IMR-90 (cell line): ENCODE data around the gene PLEKHH1. TPM values are rescaled to one million over a fixed set of nuclear protein-coding genes. Genes with fewer than 3 reads are reported as not detected.

Experiments
- ATAC-seq: fragments of 200-7000 bp; cut with Tn5 transposase; 2 replicates; pipeline ENCODE4 v1.9.1; 2020; ENCODE audit warnings: low read depth, mild to moderate bottlenecking, moderate library complexity
- BruUV-seq: library from RNA; stranded (reverse); fragments of 400-500 nt; replicated peaks from 2 replicates; lab custom pipeline; 2021; lab: Mats Ljungman, UMichigan
- CTCF ChIA-PET: fragments of 300-600 bp; formaldehyde crosslinking; extraction: SDS; loops from one replicate; lab custom pipeline; 2021; ENCODE audit warnings: antibody characterized with exemption; lab: Yijun Ruan, JAX
- POLR2A ChIA-PET: fragments of 300-600 bp; sonication (Branson Sonifier 250); formaldehyde crosslinking; loops from one replicate; lab custom pipeline; 2022; ENCODE audit warnings: antibody characterized with exemption; ENCODE audit not compliant: unreplicated experiment; lab: Charles Lee
- DNase-seq: peaks from one replicate; pipeline ENCODE4 v3.0.0; 2013
- H2AFZ ChIP-seq: replicated peaks from 2 replicates; pipeline ENCODE3; 2013; ENCODE audit warnings: low read length, mild to moderate bottlenecking; ENCODE audit not compliant: poor library complexity
- H2AK5ac ChIP-seq: 2 replicates; pipeline ENCODE4 v1.6.1; 2013; ENCODE audit warnings: low read depth, low read length, inconsistent platforms
- H2AK9ac ChIP-seq: replicated peaks from 2 replicates; pipeline ENCODE3; 2013; ENCODE audit warnings: mild to moderate bottlenecking, low read depth, low read length, moderate library complexity; ENCODE audit not compliant: poor library complexity
- H2BK120ac ChIP-seq: 2 replicates; pipeline ENCODE4 v1.6.1; 2013; ENCODE audit warnings: low read depth, low read length, inconsistent platforms
- H2BK15ac ChIP-seq: 3 replicates; pipeline ENCODE4 v1.6.1; 2013; ENCODE audit warnings: low read depth, low read length, inconsistent platforms
- H2BK20ac ChIP-seq: 2 replicates; pipeline ENCODE4 v1.6.1; 2013; ENCODE audit warnings: low read depth, mild to moderate bottlenecking, inconsistent platforms, low read length, moderate library complexity
- H2BK5ac ChIP-seq: 2 replicates; pipeline ENCODE4 v1.6.1; 2013; ENCODE audit warnings: mild to moderate bottlenecking, low read depth, low read length, inconsistent platforms; ENCODE audit not compliant: poor library complexity, severe bottlenecking
- H3K14ac ChIP-seq: replicated peaks from 2 replicates; pipeline ENCODE4 v1.6.1; 2013; ENCODE audit warnings: low read depth, low read length, inconsistent platforms
- H3K18ac ChIP-seq: 2 replicates; pipeline ENCODE4 v1.6.1; 2013; ENCODE audit warnings: low read depth, low read length, control low read depth
- H3K23ac ChIP-seq: 2 replicates; pipeline ENCODE4 v1.6.1; 2013; ENCODE audit warnings: low read depth, low read length, inconsistent platforms
- H3K27ac ChIP-seq: 2 replicates; pipeline ENCODE4 v1.5.1; 2013; ENCODE audit warnings: mild to moderate bottlenecking, control low read depth, low read length; ENCODE audit not compliant: insufficient read depth
- H3K27me3 ChIP-seq: 2 replicates; pipeline ENCODE4 v1.6.1; 2013; ENCODE audit warnings: low read length; ENCODE audit not compliant: control insufficient read depth, insufficient read depth
- H3K36me3 ChIP-seq: 2 replicates; pipeline ENCODE4 v1.6.1; 2013; ENCODE audit warnings: low read length, mixed read lengths; ENCODE audit not compliant: control insufficient read depth, insufficient read depth
- H3K4ac ChIP-seq: 2 replicates; pipeline ENCODE4 v1.6.1; 2013; ENCODE audit warnings: low read depth, low read length, inconsistent platforms
- H3K4me1 ChIP-seq: 2 replicates; pipeline ENCODE4 v1.6.1; 2013; ENCODE audit warnings: low read length, mixed read lengths; ENCODE audit not compliant: control insufficient read depth, insufficient read depth
- H3K4me2 ChIP-seq: 2 replicates; pipeline ENCODE4 v1.6.1; 2013; ENCODE audit warnings: low read depth, mild to moderate bottlenecking, control low read depth, low read length, moderate library complexity
- H3K4me3 ChIP-seq: 2 replicates; pipeline ENCODE4 v1.5.1; 2013; ENCODE audit warnings: low read depth, mild to moderate bottlenecking, control low read depth, low read length, moderate library complexity; ENCODE audit not compliant: insufficient read depth
- H3K56ac ChIP-seq: 2 replicates; pipeline ENCODE4 v1.6.1; 2013; ENCODE audit warnings: low read length, inconsistent platforms; ENCODE audit not compliant: insufficient read depth; ENCODE audit errors: extremely low read depth
- H3K79me1 ChIP-seq, 2 experiments: 2 replicates each; pipeline ENCODE4 v1.6.1; 2013; ENCODE audit warnings: low read length in 2 of 2, inconsistent platforms in 1 of 2, low read depth in 1 of 2
- H3K9ac ChIP-seq: 2 replicates; pipeline ENCODE4 v1.6.1; 2013; ENCODE audit warnings: low read depth, low read length, control low read depth
- H3K9me1 ChIP-seq: 2 replicates; pipeline ENCODE4 v1.6.1; 2013; ENCODE audit warnings: low read length, inconsistent platforms; ENCODE audit not compliant: insufficient read depth
- H3K9me3 ChIP-seq: 2 replicates; pipeline ENCODE4 v1.6.1; 2013; ENCODE audit warnings: low read length; ENCODE audit not compliant: control insufficient read depth, insufficient read depth
- H4K20me1 ChIP-seq: 2 replicates; pipeline ENCODE4 v1.6.1; 2013; ENCODE audit warnings: low read length, inconsistent platforms; ENCODE audit not compliant: insufficient read depth
- H4K5ac ChIP-seq: 2 replicates; pipeline ENCODE4 v1.6.1; 2013; ENCODE audit warnings: mild to moderate bottlenecking, low read depth, low read length, control low read depth
- H4K8ac ChIP-seq, 2 experiments: 2 replicates each; pipeline ENCODE4 v1.6.1; 2013; ENCODE audit warnings: low read depth in 2 of 2, low read length in 2 of 2, control low read depth in 1 of 2, inconsistent platforms in 1 of 2
- H4K91ac ChIP-seq: 2 replicates; pipeline ENCODE4 v1.6.1; 2013; ENCODE audit warnings: low read depth, low read length, inconsistent platforms; ENCODE audit not compliant: insufficient read depth
- BHLHE40 ChIP-seq: fragments of 150-350 bp; IDR thresholded peaks from 2 replicates; pipeline ENCODE4 v1.6.1; 2016; ENCODE audit warnings: mild to moderate bottlenecking, low read depth, low read length
- CEBPB ChIP-seq: IDR thresholded peaks from 2 replicates; pipeline ENCODE4 v1.6.1; 2012; ENCODE audit warnings: low read depth, low read length, improper control_type of control experiment
- CHD1 ChIP-seq: IDR thresholded peaks from 2 replicates; pipeline ENCODE4 v1.6.1; 2012; ENCODE audit warnings: low read depth, low read length, improper control_type of control experiment
- CTCF ChIP-seq: conservative IDR thresholded peaks from 2 replicates; pipeline ENCODE4 v1.5.1; 2012; ENCODE audit warnings: mild to moderate bottlenecking, low read depth, low read length, improper control_type of control experiment
- ELK1 ChIP-seq: fragments of 150-350 bp; IDR thresholded peaks from 2 replicates; pipeline ENCODE4 v1.6.1; 2016; ENCODE audit warnings: low read depth, mild to moderate bottlenecking, low read length, moderate library complexity, borderline replicate concordance
- FOS ChIP-seq: fragments of 150-350 bp; IDR thresholded peaks from 2 replicates; pipeline ENCODE4 v1.6.1; 2016; ENCODE audit warnings: low read depth, low read length
- MAFK ChIP-seq: IDR thresholded peaks from 2 replicates; pipeline ENCODE4 v1.6.1; 2012; ENCODE audit warnings: low read depth, low read length, improper control_type of control experiment
- MAZ ChIP-seq: IDR thresholded peaks from 2 replicates; pipeline ENCODE4 v1.6.1; 2012; ENCODE audit warnings: low read depth, mild to moderate bottlenecking, low read length, improper control_type of control experiment, moderate library complexity, borderline replicate concordance
- MXI1 ChIP-seq: IDR thresholded peaks from 2 replicates; pipeline ENCODE4 v1.6.1; 2012; ENCODE audit warnings: low read depth, mild to moderate bottlenecking, low read length, moderate library complexity, borderline replicate concordance
- NFE2L2 ChIP-seq: fragments of 150-350 bp; IDR thresholded peaks from 2 replicates; pipeline ENCODE4 v1.6.1; 2016; ENCODE audit warnings: low read depth, mild to moderate bottlenecking, low read length
- POLR2A ChIP-seq: IDR thresholded peaks from 2 replicates; pipeline ENCODE4 v1.6.1; 2012; ENCODE audit warnings: mild to moderate bottlenecking, low read depth, low read length
- RAD21 ChIP-seq: IDR thresholded peaks from 2 replicates; pipeline ENCODE4 v1.6.1; 2012; ENCODE audit warnings: low read length, improper control_type of control experiment
- RCOR1 ChIP-seq: IDR thresholded peaks from 2 replicates; pipeline ENCODE4 v1.6.1; 2012; ENCODE audit warnings: mild to moderate bottlenecking, low read length, improper control_type of control experiment; ENCODE audit not compliant: insufficient replicate concordance
- RFX5 ChIP-seq: IDR thresholded peaks from 2 replicates; pipeline ENCODE4 v1.8.0; 2012; ENCODE audit warnings: low read depth, mild to moderate bottlenecking, low read length, moderate library complexity
- SMC3 ChIP-seq: fragments of 150-350 bp; IDR thresholded peaks from 2 replicates; pipeline ENCODE4 v1.6.1; 2016; ENCODE audit warnings: low read depth, mild to moderate bottlenecking, antibody characterized with exemption, low read length, moderate library complexity
- USF2 ChIP-seq: fragments of 150-350 bp; IDR thresholded peaks from 2 replicates; pipeline ENCODE4 v1.6.1; 2017; ENCODE audit warnings: mild to moderate bottlenecking, antibody characterized with exemption, low read length, low read depth
- WGBS, 2 experiments: methylation state at CpG; one replicate each; pipeline versions ENCODE4 v1.1.5 to v1.1.7; 2013; ENCODE audit warnings: missing lambda C conversion rate in 2 of 2; ENCODE audit not compliant: insufficient read length in 1 of 2; ENCODE audit errors: extremely low coverage in 2 of 2; 5-methylcytosine and 5-hydroxymethylcytosine counted together
- dilution Hi-C: fragments of 300-500 bp; cut with HindIII; formaldehyde crosslinking; loops from one replicate; pipeline ENCODE4 v1.14.3; 2018; ENCODE audit warnings: low sequenced_read_pairs; ENCODE audit not compliant: unreplicated experiment
- in situ Hi-C: fragments of 300-500 bp; cut with MboI; formaldehyde crosslinking; loops from 3 replicates; pipeline ENCODE4 v1.14.3; 2019; ENCODE audit warnings: low sequenced_read_pairs, inconsistent platforms, mixed read lengths
- intact Hi-C: fragments of 100-400 bp; cut with micrococcal nuclease; formaldehyde crosslinking; loops from 2 replicates; pipeline ENCODE4 v1.10.0; 2022
- polyA plus RNA-seq, 3 experiments: library from polyadenylated mRNA; depleted of rRNA; stranded (reverse); fragments of >200 nt; gene quantifications; 2 replicates each; pipeline ENCODE4 v1.2.3, GENCODE V29; 2012; ENCODE audit warnings: low replicate concordance in 1 of 3
- total RNA-seq: library from RNA; depleted of rRNA; stranded (reverse); fragments of >200 nt; gene quantifications from 2 replicates; pipeline ENCODE4 v1.2.3, GENCODE V29; 2012

The PLEKHH1 gene
- total and polyA plus RNA-seq, 2 of the 4 experiments (the other 2 are of a cell fraction), result under 0.01 to 0.34 TPM

- Histone ChIP-seq H3K23ac (no peak overlapping the region), H2AK5ac (no peak overlapping the region), H2AK9ac (no peak overlapping the region), H3K79me1 (no peaks in the 10 kb centered on the region), H4K20me1 (no peaks in the 10 kb centered on the region), H3K14ac (no peak overlapping the region), H2BK15ac (no peak overlapping the region), H3K56ac (no peak overlapping the region), H3K36me3 (no peaks in the 10 kb centered on the region), H3K4me3 (no peak overlapping the region), H3K27me3 (peaks cover 2% of the 10 kb centered on the region), H3K4me2 (no peak overlapping the region), H4K5ac (no peak overlapping the region), H3K18ac (no peak overlapping the region), H2BK5ac (no peak overlapping the region), H3K9me1 (no peaks in the 10 kb centered on the region; the same call in 1 of the 2 replicates), H3K9me3 (no peaks in the 10 kb centered on the region), H3K4me1 (no peaks in the 10 kb centered on the region), H4K91ac (no peak overlapping the region), H3K9ac (no peak overlapping the region), H4K8ac (no peak overlapping the region), H3K4ac (no peak overlapping the region), H3K27ac (no peak overlapping the region), H2BK20ac (no peak overlapping the region), H2BK120ac (no peak overlapping the region), H2AFZ (no peak overlapping the region)
- TF ChIP-seq MAZ (no peak), RCOR1 (no peak), FOS (no peak), SMC3 (no peak), CHD1 (no peak), CTCF (no peak), CEBPB (no peak), BHLHE40 (no peak), RFX5 (no peak), NFE2L2 (no peak), USF2 (no peak), MAFK (no peak), RAD21 (no peak), POLR2A (no peak), MXI1 (no peak), ELK1 (no peak)
- ATAC-seq, result no peak
- in situ Hi-C loops, result no loop called here
- no peak for DNase-seq
- BruUV-seq, result no TSS peak
- CTCF ChIA-PET, result no interaction called here
- dilution Hi-C loops, result no loop called here
- WGBS, 2 experiments, result 42% methylated on average over 2 of the region's 5 CpGs; no CpG with 5 or more reads in 1 of the 2 experiments
- POLR2A ChIA-PET, result no interaction called here
- intact Hi-C loops, result no loop called here
These were observed 97.8 kb downstream of the PLEKHH1 start for GRCh38 chr14:67630938-67631337.
